Uterus (tissue), 2 donors: ENCODE measurements around the gene TMEM234.

Experiments used
- POLR2A ChIP-seq, 2 donors: fragments of 450-650 bp; IDR thresholded peaks; one replicate each; pipeline ENCODE4 v1.6.1; 2016; ENCODE audit warnings: antibody characterized with exemption in 2 of 2, mild to moderate bottlenecking in 1 of 2, moderate library complexity in 1 of 2
- TF ChIP-seq, protein P1 (sequence below), 4 experiments: fragments of 200-600 bp in 2 of 4; fragments of 450-650 bp in 2 of 4; sonication (generic) in 2 of 4; IDR thresholded peaks; one replicate each; pipeline ENCODE4 v1.5.1; 2016 to 2019; ENCODE audit warnings: antibody characterized with exemption in 4 of 4, mild to moderate bottlenecking in 2 of 4, moderate library complexity in 1 of 4

DNA sequence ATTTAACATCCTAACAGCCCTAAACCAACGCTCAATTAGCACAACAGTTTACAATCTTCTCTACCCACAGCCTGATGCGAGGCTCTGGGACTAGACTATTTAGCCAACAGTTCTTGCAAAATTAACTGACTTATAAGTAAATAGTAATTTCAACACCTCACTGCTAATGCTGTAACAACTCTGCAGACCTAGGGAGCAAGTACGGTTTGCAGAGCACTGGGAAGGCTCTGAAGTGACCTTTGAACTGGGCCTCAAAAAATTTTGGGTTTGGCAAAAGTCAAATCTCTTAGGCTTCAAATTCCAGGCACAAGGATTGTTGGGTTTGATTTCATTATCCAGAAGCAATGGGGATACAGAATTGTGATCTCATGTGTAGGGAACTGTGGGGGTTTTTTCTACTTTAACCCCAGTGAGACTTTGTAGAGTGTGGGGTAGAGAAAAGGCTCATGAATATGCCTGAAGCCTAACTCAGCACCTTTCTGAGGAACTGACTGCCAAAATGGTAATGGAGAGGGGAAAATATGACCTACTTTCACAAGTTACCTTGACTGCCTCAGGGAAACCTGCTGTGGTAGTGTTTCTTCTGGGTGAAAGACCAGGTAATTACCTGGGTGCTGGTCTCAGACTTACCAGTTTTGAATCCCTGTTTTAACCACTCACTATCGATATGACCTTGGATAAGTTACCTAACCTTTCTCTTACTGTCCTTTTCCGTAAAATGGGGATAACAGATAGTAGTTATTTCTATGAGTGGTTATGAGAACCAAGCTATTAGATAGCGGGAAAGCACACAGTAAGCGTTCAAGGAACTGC lies 43.6 kb downstream of the TMEM234 start:
- TF ChIP-seq, protein P1, sequence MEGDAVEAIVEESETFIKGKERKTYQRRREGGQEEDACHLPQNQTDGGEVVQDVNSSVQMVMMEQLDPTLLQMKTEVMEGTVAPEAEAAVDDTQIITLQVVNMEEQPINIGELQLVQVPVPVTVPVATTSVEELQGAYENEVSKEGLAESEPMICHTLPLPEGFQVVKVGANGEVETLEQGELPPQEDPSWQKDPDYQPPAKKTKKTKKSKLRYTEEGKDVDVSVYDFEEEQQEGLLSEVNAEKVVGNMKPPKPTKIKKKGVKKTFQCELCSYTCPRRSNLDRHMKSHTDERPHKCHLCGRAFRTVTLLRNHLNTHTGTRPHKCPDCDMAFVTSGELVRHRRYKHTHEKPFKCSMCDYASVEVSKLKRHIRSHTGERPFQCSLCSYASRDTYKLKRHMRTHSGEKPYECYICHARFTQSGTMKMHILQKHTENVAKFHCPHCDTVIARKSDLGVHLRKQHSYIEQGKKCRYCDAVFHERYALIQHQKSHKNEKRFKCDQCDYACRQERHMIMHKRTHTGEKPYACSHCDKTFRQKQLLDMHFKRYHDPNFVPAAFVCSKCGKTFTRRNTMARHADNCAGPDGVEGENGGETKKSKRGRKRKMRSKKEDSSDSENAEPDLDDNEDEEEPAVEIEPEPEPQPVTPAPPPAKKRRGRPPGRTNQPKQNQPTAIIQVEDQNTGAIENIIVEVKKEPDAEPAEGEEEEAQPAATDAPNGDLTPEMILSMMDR (IDR thresholded peaks at IDR 0.05): no peak
- no peak for TF ChIP-seq POLR2A (IDR thresholded peaks at IDR 0.05)
